ENCODE data around the gene OSBPL10. TPM values are rescaled to one million over a fixed set of nuclear protein-coding genes. Genes with fewer than 3 reads are reported as not detected.

The OSBPL10 gene
- total RNA-seq, 2 donors from 2014 or later: 23.8 to 33.6 TPM

DNA sequence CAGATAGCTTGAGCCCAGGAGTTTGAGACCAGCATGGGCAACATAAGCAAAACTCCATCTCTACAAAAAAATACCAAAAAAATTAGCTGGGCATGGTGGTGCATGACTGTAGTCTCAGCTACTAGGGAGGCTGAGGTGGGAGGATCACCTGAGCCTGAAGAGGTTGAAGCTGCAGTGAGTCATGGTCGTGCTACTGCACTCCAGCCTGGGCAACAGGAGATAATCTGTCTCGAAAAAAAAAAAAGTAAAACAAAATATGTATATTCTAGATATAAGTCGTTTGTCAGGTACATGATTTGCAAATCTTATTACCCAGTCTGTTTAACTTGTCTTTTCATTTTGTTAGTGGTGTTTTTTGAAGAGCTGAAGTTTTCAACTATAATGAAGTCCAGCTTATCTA, 40.7 kb upstream of the OSBPL10 start:
- H3K4me3 Mint-ChIP-seq: no peak overlapping the region
- WGBS, 2 experiments (ENCODE audit: insufficient coverage in 1 of 2, insufficient read length in 1 of 2): 93 to 96% methylated on average over 2 of the region's 3 CpGs
- no peak overlapping the region for H3K27ac ChIP-seq (ENCODE audit: low read depth, low read length)
- H3K9ac ChIP-seq (ENCODE audit: extremely low read depth, low read length, poor library complexity, severe bottlenecking): no peak overlapping the region
- no peaks in the 10 kb centered on the region for H3K36me3 Mint-ChIP-seq (ENCODE audit: low read depth)
- H3K4me3 ChIP-seq (ENCODE audit: low read length): no peak overlapping the region
- H3K27me3 ChIP-seq (ENCODE audit: control insufficient read depth, insufficient read depth, low read length, poor library complexity, severe bottlenecking): no peaks in the 10 kb centered on the region
- H3K27ac Mint-ChIP-seq: no peak overlapping the region
- H3K27me3 Mint-ChIP-seq (ENCODE audit: insufficient read depth): no peaks in the 10 kb centered on the region
- no peaks in the 10 kb centered on the region for H3K36me3 ChIP-seq (ENCODE audit: control insufficient read depth, insufficient read depth, low read length)
- DNase-seq: no peak
- TF ChIP-seq, protein P1, sequence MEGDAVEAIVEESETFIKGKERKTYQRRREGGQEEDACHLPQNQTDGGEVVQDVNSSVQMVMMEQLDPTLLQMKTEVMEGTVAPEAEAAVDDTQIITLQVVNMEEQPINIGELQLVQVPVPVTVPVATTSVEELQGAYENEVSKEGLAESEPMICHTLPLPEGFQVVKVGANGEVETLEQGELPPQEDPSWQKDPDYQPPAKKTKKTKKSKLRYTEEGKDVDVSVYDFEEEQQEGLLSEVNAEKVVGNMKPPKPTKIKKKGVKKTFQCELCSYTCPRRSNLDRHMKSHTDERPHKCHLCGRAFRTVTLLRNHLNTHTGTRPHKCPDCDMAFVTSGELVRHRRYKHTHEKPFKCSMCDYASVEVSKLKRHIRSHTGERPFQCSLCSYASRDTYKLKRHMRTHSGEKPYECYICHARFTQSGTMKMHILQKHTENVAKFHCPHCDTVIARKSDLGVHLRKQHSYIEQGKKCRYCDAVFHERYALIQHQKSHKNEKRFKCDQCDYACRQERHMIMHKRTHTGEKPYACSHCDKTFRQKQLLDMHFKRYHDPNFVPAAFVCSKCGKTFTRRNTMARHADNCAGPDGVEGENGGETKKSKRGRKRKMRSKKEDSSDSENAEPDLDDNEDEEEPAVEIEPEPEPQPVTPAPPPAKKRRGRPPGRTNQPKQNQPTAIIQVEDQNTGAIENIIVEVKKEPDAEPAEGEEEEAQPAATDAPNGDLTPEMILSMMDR (conservative IDR thresholded peaks at IDR 0.05): no peak
- no peaks in the 10 kb centered on the region for H3K9me3 Mint-ChIP-seq
- H3K4me1 Mint-ChIP-seq: no peaks in the 10 kb centered on the region
- no peaks in the 10 kb centered on the region for H3K9me3 ChIP-seq (ENCODE audit: control insufficient read depth, low read length)
- no peaks in the 10 kb centered on the region for H3K4me1 ChIP-seq (ENCODE audit: control insufficient read depth, insufficient read depth, low read length)

DNA sequence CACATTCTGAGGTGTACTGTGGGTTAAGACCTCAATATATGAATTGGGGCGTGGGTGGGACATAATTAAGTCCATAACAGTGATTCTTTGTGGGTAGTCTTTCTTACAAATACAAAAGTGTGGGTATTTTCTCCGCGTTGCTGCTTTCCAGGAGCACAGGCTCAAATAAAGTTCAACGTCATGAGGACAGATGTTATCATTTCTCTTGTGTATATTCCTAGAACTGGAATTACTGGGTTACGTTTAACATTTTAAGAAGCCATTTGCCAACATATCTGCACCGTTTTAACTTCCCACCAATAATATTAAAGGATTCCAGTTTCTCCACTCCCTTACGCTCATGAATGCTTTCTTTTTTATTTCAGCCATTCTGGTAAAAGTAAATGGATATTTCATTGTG, 40.1 kb upstream of the OSBPL10 start:
- Mint-ChIP-seq H3K4me3 (no peak overlapping the region), H3K36me3 (ENCODE audit: low read depth) (no peaks in the 10 kb centered on the region), H3K9me3 (no peaks in the 10 kb centered on the region), H3K27me3 (ENCODE audit: insufficient read depth) (no peaks in the 10 kb centered on the region), H3K4me1 (no peaks in the 10 kb centered on the region), H3K27ac (no peak overlapping the region)
- Histone ChIP-seq H3K4me3 (ENCODE audit: low read length) (no peak overlapping the region), H3K9ac (ENCODE audit: extremely low read depth, low read length, poor library complexity, severe bottlenecking) (no peak overlapping the region), H3K27me3 (ENCODE audit: control insufficient read depth, insufficient read depth, low read length, poor library complexity, severe bottlenecking) (no peaks in the 10 kb centered on the region), H3K9me3 (ENCODE audit: control insufficient read depth, low read length) (no peaks in the 10 kb centered on the region), H3K27ac (ENCODE audit: low read depth, low read length) (no peak overlapping the region), H3K36me3 (ENCODE audit: control insufficient read depth, insufficient read depth, low read length) (no peaks in the 10 kb centered on the region), H3K4me1 (ENCODE audit: control insufficient read depth, insufficient read depth, low read length) (no peaks in the 10 kb centered on the region)
- TF ChIP-seq, protein P1 (conservative IDR thresholded peaks at IDR 0.05): no peak
- no peak for DNase-seq
- WGBS, 2 experiments (ENCODE audit: insufficient coverage in 1 of 2, insufficient read length in 1 of 2): 88 to 93% methylated on average over 2 to 7 of the region's 7 CpGs

DNA sequence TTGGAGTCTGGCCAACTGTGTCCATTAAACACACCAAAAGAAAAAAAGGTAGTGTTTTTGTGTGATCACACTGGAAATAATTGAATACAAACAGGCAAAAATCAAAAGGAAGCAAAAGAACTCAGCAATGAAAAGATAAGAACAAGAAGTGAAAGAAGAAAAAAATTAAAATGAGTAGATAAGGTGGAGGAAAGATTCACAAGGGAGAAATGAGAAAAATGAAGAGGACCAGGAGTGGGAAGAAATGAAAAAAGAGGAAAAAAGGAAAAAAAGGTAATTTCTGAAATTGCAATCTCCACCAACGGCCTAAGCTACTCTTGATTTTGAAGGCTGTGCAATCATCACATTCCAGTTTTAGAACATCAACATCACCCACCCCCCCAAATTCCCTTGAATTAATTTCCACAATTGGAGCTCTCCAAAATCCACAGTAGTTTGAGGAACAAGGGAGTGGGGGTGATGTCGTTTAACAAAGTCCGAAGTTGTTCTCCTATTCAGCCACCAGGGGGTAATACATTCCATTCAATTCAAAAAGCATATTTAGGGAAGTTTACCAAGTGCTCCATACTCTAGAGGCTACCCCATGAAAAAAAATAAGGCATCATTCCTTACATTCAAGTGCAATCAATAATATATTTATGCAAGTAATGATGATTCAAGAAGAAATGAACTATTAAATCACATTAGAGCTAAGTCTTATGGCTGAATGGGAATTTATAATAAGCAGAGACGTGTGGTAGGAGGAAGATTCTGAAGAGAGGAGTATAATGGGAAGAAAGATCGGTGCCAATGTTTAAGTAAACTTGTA, 37.9 kb upstream of the OSBPL10 start:
- no peak for DNase-seq
- H3K9me3 Mint-ChIP-seq: peaks cover 2% of the 10 kb centered on the region
- no peaks in the 10 kb centered on the region for H3K36me3 Mint-ChIP-seq (ENCODE audit: low read depth)
- 53 to 67% methylated on average over 2 to 5 of the region's 5 CpGs for WGBS, 2 experiments (ENCODE audit: insufficient coverage in 1 of 2, insufficient read length in 1 of 2)
- no peak overlapping the region for H3K9ac ChIP-seq (ENCODE audit: extremely low read depth, low read length, poor library complexity, severe bottlenecking)
- no peaks in the 10 kb centered on the region for H3K9me3 ChIP-seq (ENCODE audit: control insufficient read depth, low read length)
- no peaks in the 10 kb centered on the region for H3K4me1 ChIP-seq (ENCODE audit: control insufficient read depth, insufficient read depth, low read length)
- TF ChIP-seq, protein P1 (conservative IDR thresholded peaks at IDR 0.05): peak; percentile 87
- no peak overlapping the region for H3K27ac Mint-ChIP-seq
- no peaks in the 10 kb centered on the region for H3K4me1 Mint-ChIP-seq
- H3K27ac ChIP-seq (ENCODE audit: low read depth, low read length): no peak overlapping the region
- H3K27me3 Mint-ChIP-seq (ENCODE audit: insufficient read depth): no peaks in the 10 kb centered on the region
- H3K36me3 ChIP-seq (ENCODE audit: control insufficient read depth, insufficient read depth, low read length): no peaks in the 10 kb centered on the region
- H3K27me3 ChIP-seq (ENCODE audit: control insufficient read depth, insufficient read depth, low read length, poor library complexity, severe bottlenecking): no peaks in the 10 kb centered on the region
- no peak overlapping the region for H3K4me3 ChIP-seq (ENCODE audit: low read length)
- no peak overlapping the region for H3K4me3 Mint-ChIP-seq
